Vagina (tissue), 2 donors: Measurements from ENCODE around the gene CAMKMT. TPM values are rescaled to one million over a fixed set of nuclear protein-coding genes. Genes with fewer than 3 reads are reported as not detected.

Experiments
- DNase-seq, 2 donors: peaks; one replicate each; pipeline ENCODE4 v3.0.0-alpha.2; 2017; ENCODE audit errors: extremely low spot score in 2 of 2
- H3K27ac ChIP-seq: fragments of 200-600 bp; sonication (generic); one replicate; pipeline ENCODE4 v1.5.1; 2019
- H3K27me3 ChIP-seq: fragments of 200-600 bp; sonication (generic); one replicate; pipeline ENCODE4 v1.5.1; 2019
- H3K36me3 ChIP-seq, 2 donors: fragments of 200-600 bp; sonication (generic); one replicate each; pipeline ENCODE4 v1.5.1; 2017 to 2019
- H3K4me1 ChIP-seq: fragments of 200-600 bp; sonication (generic); one replicate; pipeline ENCODE4 v1.5.1; 2019
- H3K4me3 ChIP-seq, 2 donors: fragments of 200-600 bp; sonication (generic); 1 replicate in 1 of 2; 2 replicates in 1 of 2; pipeline ENCODE4 v1.5.1; 2016 to 2019
- H3K9me3 ChIP-seq: fragments of 200-600 bp; sonication (generic); one replicate; pipeline ENCODE4 v1.5.1; 2019
- POLR2A ChIP-seq, 2 donors: fragments of 450-650 bp; IDR thresholded peaks; one replicate each; pipeline ENCODE4 v1.6.1; 2017; ENCODE audit warnings: antibody characterized with exemption in 2 of 2, mild to moderate bottlenecking in 2 of 2, moderate library complexity in 2 of 2
- POLR2AphosphoS5 ChIP-seq, 2 donors: sonication (generic); formaldehyde crosslinking; IDR thresholded peaks; one replicate each; pipeline ENCODE4 v1.9.0; 2017; ENCODE audit warnings: antibody characterized with exemption in 2 of 2, mild to moderate bottlenecking in 2 of 2, low read depth in 1 of 2; ENCODE audit not compliant: insufficient read depth in 1 of 2
- intact Hi-C: fragments of 100-400 bp; cut with DNase I; formaldehyde crosslinking; loops from one replicate; pipeline ENCODE4 v1.15.1; 2023
- total RNA-seq: library from RNA; depleted of rRNA; stranded (reverse); fragments of >200 nt; gene quantifications from one replicate; pipeline ENCODE4 v1.2.3, GENCODE V29; 2016
- TF ChIP-seq, protein P1 (sequence below), 3 experiments: fragments of 450-650 bp in 2 of 3; fragments of 200-600 bp in 1 of 3; sonication (generic) in 1 of 3; IDR thresholded peaks; one replicate each; pipeline ENCODE4 v1.5.1; 2017 to 2019; ENCODE audit warnings: antibody characterized with exemption in 3 of 3, mild to moderate bottlenecking in 2 of 3, moderate library complexity in 2 of 3

The CAMKMT gene
- total RNA-seq, 1 donor from 2014 or later: 21.1 TPM

DNA sequence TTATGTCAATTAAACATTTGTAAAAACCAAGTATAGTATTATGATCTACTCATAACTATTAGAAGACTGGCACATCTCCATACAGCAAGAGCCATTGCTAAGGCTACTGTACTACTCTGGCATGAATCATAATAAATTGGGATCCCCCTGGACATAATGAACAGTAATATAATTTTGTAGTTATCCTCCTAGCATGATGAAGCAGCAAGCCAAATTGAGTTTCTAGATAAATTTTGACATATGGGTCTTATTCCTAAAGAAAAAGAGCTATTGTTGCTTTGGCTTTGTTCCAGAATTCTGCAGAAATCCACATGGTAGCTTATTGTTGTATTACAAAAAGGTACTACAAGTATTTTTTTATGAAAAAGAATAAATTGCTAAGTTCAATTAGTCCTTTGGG is 204.3 kb downstream of the CAMKMT start:
- no peaks in the 10 kb centered on the region for H3K4me1 ChIP-seq
- TF ChIP-seq, protein P1, sequence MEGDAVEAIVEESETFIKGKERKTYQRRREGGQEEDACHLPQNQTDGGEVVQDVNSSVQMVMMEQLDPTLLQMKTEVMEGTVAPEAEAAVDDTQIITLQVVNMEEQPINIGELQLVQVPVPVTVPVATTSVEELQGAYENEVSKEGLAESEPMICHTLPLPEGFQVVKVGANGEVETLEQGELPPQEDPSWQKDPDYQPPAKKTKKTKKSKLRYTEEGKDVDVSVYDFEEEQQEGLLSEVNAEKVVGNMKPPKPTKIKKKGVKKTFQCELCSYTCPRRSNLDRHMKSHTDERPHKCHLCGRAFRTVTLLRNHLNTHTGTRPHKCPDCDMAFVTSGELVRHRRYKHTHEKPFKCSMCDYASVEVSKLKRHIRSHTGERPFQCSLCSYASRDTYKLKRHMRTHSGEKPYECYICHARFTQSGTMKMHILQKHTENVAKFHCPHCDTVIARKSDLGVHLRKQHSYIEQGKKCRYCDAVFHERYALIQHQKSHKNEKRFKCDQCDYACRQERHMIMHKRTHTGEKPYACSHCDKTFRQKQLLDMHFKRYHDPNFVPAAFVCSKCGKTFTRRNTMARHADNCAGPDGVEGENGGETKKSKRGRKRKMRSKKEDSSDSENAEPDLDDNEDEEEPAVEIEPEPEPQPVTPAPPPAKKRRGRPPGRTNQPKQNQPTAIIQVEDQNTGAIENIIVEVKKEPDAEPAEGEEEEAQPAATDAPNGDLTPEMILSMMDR (IDR thresholded peaks at IDR 0.05): no peak
- no peak for TF ChIP-seq POLR2A (IDR thresholded peaks at IDR 0.05)
- no peak for TF ChIP-seq POLR2AphosphoS5 (IDR thresholded peaks at IDR 0.05; ENCODE audit: insufficient read depth in 1 of 2, low read depth in 1 of 2)
- no peaks in the 10 kb centered on the region for H3K9me3 ChIP-seq
- no peak overlapping the region for H3K27ac ChIP-seq
- intact Hi-C loops: no loop called here
- H3K27me3 ChIP-seq: no peaks in the 10 kb centered on the region
- no peak for DNase-seq
- H3K4me3 ChIP-seq: no peak overlapping the region
- H3K36me3 ChIP-seq: no peaks in the 10 kb centered on the region

- Histone ChIP-seq H3K27me3 (no peaks in the 10 kb centered on the region), H3K36me3 (no peaks in the 10 kb centered on the region), H3K4me1 (no peaks in the 10 kb centered on the region), H3K4me3 (no peak overlapping the region), H3K9me3 (no peaks in the 10 kb centered on the region), H3K27ac (no peak overlapping the region)
- intact Hi-C loops: no loop called here
- no peak for DNase-seq
- TF ChIP-seq, protein P1 (IDR thresholded peaks at IDR 0.05): no peak
- TF ChIP-seq POLR2AphosphoS5 (IDR thresholded peaks at IDR 0.05; ENCODE audit: insufficient read depth in 1 of 2, low read depth in 1 of 2) (no peak), POLR2A (IDR thresholded peaks at IDR 0.05) (no peak)
Observed at GRCh38 chr2:44569491-44569890, 207.7 kb downstream of the CAMKMT start.

DNA sequence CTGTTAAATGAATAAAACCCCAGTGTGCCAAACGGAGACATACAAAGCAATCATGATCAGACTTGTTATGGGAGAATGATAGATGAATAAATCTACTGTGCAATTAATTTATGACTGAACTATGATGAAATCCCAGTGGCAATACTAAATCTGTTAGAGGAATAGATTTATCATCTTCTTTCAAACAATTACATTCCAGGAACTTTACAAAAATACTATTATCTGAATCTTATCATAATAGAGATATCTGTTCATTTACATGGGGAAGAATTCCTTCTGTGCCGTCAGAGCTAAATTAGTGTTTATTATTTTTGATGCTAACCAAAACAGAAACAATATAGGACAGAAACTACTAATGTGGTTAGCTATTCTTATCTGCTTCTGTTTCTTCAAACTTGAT is 208.5 kb downstream of the CAMKMT start:
- no peaks in the 10 kb centered on the region for H3K9me3 ChIP-seq
- no peak for DNase-seq
- no peaks in the 10 kb centered on the region for H3K36me3 ChIP-seq
- TF ChIP-seq POLR2A (IDR thresholded peaks at IDR 0.05) (no peak), POLR2AphosphoS5 (IDR thresholded peaks at IDR 0.05; ENCODE audit: insufficient read depth in 1 of 2, low read depth in 1 of 2) (no peak)
- TF ChIP-seq, protein P1 (IDR thresholded peaks at IDR 0.05): no peak
- intact Hi-C loops: no loop called here
- no peaks in the 10 kb centered on the region for H3K4me1 ChIP-seq
- no peak overlapping the region for H3K4me3 ChIP-seq
- H3K27ac ChIP-seq: no peak overlapping the region
- H3K27me3 ChIP-seq: no peaks in the 10 kb centered on the region

DNA sequence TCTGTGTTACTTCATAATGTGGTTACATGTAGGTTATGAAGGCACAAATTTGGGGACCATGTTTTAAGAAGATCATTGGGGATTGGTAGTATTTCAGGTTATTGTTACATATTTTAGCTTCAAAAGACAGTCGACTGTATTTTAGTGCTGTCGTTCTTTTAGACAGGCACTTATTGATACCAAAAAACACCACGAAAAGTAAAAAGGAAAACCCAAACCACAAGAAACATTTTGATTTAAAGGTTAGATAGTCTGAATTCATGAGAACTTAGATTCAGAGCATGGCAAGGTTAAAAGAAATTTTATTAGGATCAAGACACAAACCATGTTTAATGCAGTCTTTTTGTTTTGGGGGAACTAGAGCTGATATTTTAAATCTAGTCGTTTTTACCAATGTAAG is 209.0 kb downstream of the CAMKMT start:
- H3K4me3 ChIP-seq: no peak overlapping the region
- no peaks in the 10 kb centered on the region for H3K27me3 ChIP-seq
- H3K9me3 ChIP-seq: no peaks in the 10 kb centered on the region
- intact Hi-C loops: no loop called here
- TF ChIP-seq, protein P1 (IDR thresholded peaks at IDR 0.05): no peak
- TF ChIP-seq POLR2AphosphoS5 (IDR thresholded peaks at IDR 0.05; ENCODE audit: insufficient read depth in 1 of 2, low read depth in 1 of 2) (no peak), POLR2A (IDR thresholded peaks at IDR 0.05) (no peak)
- H3K4me1 ChIP-seq: no peaks in the 10 kb centered on the region
- H3K36me3 ChIP-seq: no peaks in the 10 kb centered on the region
- DNase-seq: no peak
- no peak overlapping the region for H3K27ac ChIP-seq

- H3K27ac ChIP-seq: no peak overlapping the region
- H3K36me3 ChIP-seq: no peaks in the 10 kb centered on the region
- H3K9me3 ChIP-seq: no peaks in the 10 kb centered on the region
- H3K4me3 ChIP-seq: no peak overlapping the region
- intact Hi-C loops: no loop called here
- no peaks in the 10 kb centered on the region for H3K27me3 ChIP-seq
- no peak for DNase-seq
- H3K4me1 ChIP-seq: no peaks in the 10 kb centered on the region
- TF ChIP-seq, protein P1 (IDR thresholded peaks at IDR 0.05): no peak
- no peak for TF ChIP-seq POLR2AphosphoS5 (IDR thresholded peaks at IDR 0.05; ENCODE audit: insufficient read depth in 1 of 2, low read depth in 1 of 2)
- TF ChIP-seq POLR2A (IDR thresholded peaks at IDR 0.05): no peak
Observed at GRCh38 chr2:44572196-44572900, 210.6 kb downstream of the CAMKMT start.
